ENCODE results near the gene RACGAP1. TPM values are rescaled to one million over a fixed set of nuclear protein-coding genes. Genes with fewer than 3 reads are reported as not detected.

Gene RACGAP1
- total RNA-seq, 1 experiment from 2014 or later: 147 TPM

GRCh38 chr12:50013361-50014147 lies 11.7 kb downstream of the RACGAP1 start:
- BruUV-seq (replicated peaks): TSS peak; percentile 52
- in situ Hi-C loops (cut with HindIII; ENCODE audit: low pct_unique_long_range_greater_than_20kb, low sequenced_read_pairs): no loop called here
- no peak overlapping the region for H3K27ac ChIP-seq (ENCODE audit: low read length)
- POLR2A ChIA-PET: no interaction called here
- no peaks in the 10 kb centered on the region for H3K27me3 ChIP-seq (ENCODE audit: control insufficient read depth, insufficient read depth, low read length)
- H3K9me3 ChIP-seq (ENCODE audit: control insufficient read depth, insufficient read depth, low read depth, low read length): no peaks in the 10 kb centered on the region
- H3K36me3 ChIP-seq (ENCODE audit: control insufficient read depth, insufficient read depth, low read length): peaks cover 17% of the 10 kb centered on the region; the same call in 1 of the 2 replicates
- ATAC-seq (no peak; the same call in 1 of the 2 replicates), DNase-seq (ENCODE audit: low read depth, low spot score) (no peak)
- TF ChIP-seq TCF7L2 (IDR thresholded peaks at IDR 0.05; ENCODE audit: low read depth, low read length) (no peak), REST (IDR thresholded peaks at IDR 0.05; ENCODE audit: insufficient read depth in 1 of 2, low read depth in 2 of 2, low read length in 1 of 2) (no peak), CTCF (IDR thresholded peaks at IDR 0.05) (no peak), SIN3A (IDR thresholded peaks at IDR 0.05; ENCODE audit: borderline replicate concordance, insufficient read depth, low read depth, low read length) (no peak), POLR2AphosphoS5 (IDR thresholded peaks at IDR 0.05; ENCODE audit: low read depth, low read length) (no peak)
- no peaks in the 10 kb centered on the region for H3K4me1 ChIP-seq (ENCODE audit: control insufficient read depth, insufficient read depth, low read length)
- intact Hi-C loops (cut with micrococcal nuclease; ENCODE audit: unreplicated experiment): no loop called here
- CTCF ChIA-PET: interaction anchor here (0.6 to 0.8 kb wide), 2 partner anchors 187 to 250 kb away, joined by 3 read pairs; no protein-coding TSS in a partner anchor
- no peak overlapping the region for H3K4me3 ChIP-seq (ENCODE audit: low read depth in 2 of 2, low read length in 2 of 2)

- intact Hi-C loops (cut with micrococcal nuclease; ENCODE audit: unreplicated experiment) (no loop called here), in situ Hi-C loops (cut with HindIII; ENCODE audit: low pct_unique_long_range_greater_than_20kb, low sequenced_read_pairs) (no loop called here)
- no peak for DNase-seq (ENCODE audit: low read depth, low spot score)
- ChIA-PET POLR2A (interaction anchor here (0.7 to 1.1 kb wide), 2 partner anchors 12 to 252 kb away, joined by 3 to 4 read pairs; no protein-coding TSS in a partner anchor), CTCF (interaction anchor here (0.6 to 0.8 kb wide), 2 partner anchors 27 to 29 kb away, joined by 7 to 8 read pairs; no protein-coding TSS in a partner anchor)
- Histone ChIP-seq H3K9me3 (ENCODE audit: control insufficient read depth, insufficient read depth, low read depth, low read length) (no peaks in the 10 kb centered on the region), H3K36me3 (ENCODE audit: control insufficient read depth, insufficient read depth, low read length) (peaks cover 56% of the 10 kb centered on the region), H3K4me3 (ENCODE audit: low read depth in 2 of 2, low read length in 2 of 2) (no peak overlapping the region), H3K27me3 (ENCODE audit: control insufficient read depth, insufficient read depth, low read length) (no peaks in the 10 kb centered on the region), H3K4me1 (ENCODE audit: control insufficient read depth, insufficient read depth, low read length) (peaks cover 16% of the 10 kb centered on the region), H3K27ac (ENCODE audit: low read length) (peak overlapping the region; percentile 61)
- ATAC-seq: peak; percentile 73
- BruUV-seq (replicated peaks): no TSS peak
- TF ChIP-seq TCF7L2 (IDR thresholded peaks at IDR 0.05; ENCODE audit: low read depth, low read length): peak; percentile 59; the same call in 1 of the 2 replicates
- TF ChIP-seq POLR2AphosphoS5 (IDR thresholded peaks at IDR 0.05; ENCODE audit: low read depth, low read length): no peak
Measured at GRCh38 chr12:50006754-50007442, 18.4 kb downstream of the RACGAP1 start.
